IMR-90 (cell line): Measurements from ENCODE around the gene PIGN.

Source experiments
- CEBPB ChIP-seq: IDR thresholded peaks from 2 replicates; pipeline ENCODE4 v1.6.1; 2012; ENCODE audit warnings: low read depth, low read length, improper control_type of control experiment
- CHD1 ChIP-seq: IDR thresholded peaks from 2 replicates; pipeline ENCODE4 v1.6.1; 2012; ENCODE audit warnings: low read depth, low read length, improper control_type of control experiment
- FOS ChIP-seq: fragments of 150-350 bp; IDR thresholded peaks from 2 replicates; pipeline ENCODE4 v1.6.1; 2016; ENCODE audit warnings: low read depth, low read length
- NFE2L2 ChIP-seq: fragments of 150-350 bp; IDR thresholded peaks from 2 replicates; pipeline ENCODE4 v1.6.1; 2016; ENCODE audit warnings: low read depth, mild to moderate bottlenecking, low read length
- POLR2A ChIP-seq: IDR thresholded peaks from 2 replicates; pipeline ENCODE4 v1.6.1; 2012; ENCODE audit warnings: mild to moderate bottlenecking, low read depth, low read length
- RAD21 ChIP-seq: IDR thresholded peaks from 2 replicates; pipeline ENCODE4 v1.6.1; 2012; ENCODE audit warnings: low read length, improper control_type of control experiment
- RCOR1 ChIP-seq: IDR thresholded peaks from 2 replicates; pipeline ENCODE4 v1.6.1; 2012; ENCODE audit warnings: mild to moderate bottlenecking, low read length, improper control_type of control experiment; ENCODE audit not compliant: insufficient replicate concordance
- USF2 ChIP-seq: fragments of 150-350 bp; IDR thresholded peaks from 2 replicates; pipeline ENCODE4 v1.6.1; 2017; ENCODE audit warnings: mild to moderate bottlenecking, antibody characterized with exemption, low read length, low read depth
- TF ChIP-seq, protein P1 (sequence below): conservative IDR thresholded peaks from 2 replicates; pipeline ENCODE4 v1.5.1; 2012; ENCODE audit warnings: mild to moderate bottlenecking, low read depth, low read length, improper control_type of control experiment

DNA sequence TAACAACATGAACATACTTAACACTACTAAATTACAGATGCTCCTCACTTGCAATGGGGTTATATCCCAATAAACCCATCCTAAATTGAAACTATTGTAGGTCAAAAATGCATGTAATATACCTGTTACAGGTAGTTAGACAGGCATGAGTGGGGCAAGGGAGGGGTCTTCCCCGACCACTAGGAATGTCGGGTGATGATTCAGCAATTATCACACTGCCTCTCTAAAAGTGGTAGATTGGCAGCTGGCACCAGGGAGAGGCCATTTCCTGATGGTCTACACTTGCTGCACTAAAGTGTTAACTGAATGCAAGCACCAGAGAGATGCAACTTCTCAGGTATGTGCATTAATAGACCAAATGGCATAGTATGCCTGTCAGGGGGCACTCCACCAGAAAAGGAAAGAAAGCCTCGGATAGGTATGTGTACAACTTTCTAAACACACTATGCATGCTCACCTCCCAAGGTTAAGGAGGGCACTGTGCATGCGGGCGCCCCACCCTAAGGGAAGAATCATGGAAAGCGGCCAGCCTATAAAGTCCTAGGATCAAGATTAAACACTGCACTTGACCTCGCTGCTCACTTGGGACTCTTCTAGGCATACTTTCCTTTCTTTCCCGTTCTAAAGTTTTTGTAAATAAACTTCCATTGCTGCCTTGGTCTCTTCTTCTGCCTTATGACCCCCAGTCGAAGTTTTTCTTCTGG lies 35.6 kb downstream of the PIGN start:
- TF ChIP-seq RCOR1 = no peak
- TF ChIP-seq, protein P1, sequence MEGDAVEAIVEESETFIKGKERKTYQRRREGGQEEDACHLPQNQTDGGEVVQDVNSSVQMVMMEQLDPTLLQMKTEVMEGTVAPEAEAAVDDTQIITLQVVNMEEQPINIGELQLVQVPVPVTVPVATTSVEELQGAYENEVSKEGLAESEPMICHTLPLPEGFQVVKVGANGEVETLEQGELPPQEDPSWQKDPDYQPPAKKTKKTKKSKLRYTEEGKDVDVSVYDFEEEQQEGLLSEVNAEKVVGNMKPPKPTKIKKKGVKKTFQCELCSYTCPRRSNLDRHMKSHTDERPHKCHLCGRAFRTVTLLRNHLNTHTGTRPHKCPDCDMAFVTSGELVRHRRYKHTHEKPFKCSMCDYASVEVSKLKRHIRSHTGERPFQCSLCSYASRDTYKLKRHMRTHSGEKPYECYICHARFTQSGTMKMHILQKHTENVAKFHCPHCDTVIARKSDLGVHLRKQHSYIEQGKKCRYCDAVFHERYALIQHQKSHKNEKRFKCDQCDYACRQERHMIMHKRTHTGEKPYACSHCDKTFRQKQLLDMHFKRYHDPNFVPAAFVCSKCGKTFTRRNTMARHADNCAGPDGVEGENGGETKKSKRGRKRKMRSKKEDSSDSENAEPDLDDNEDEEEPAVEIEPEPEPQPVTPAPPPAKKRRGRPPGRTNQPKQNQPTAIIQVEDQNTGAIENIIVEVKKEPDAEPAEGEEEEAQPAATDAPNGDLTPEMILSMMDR = no peak
- no peak for TF ChIP-seq POLR2A
- TF ChIP-seq CEBPB = no peak
- no peak for TF ChIP-seq NFE2L2
- TF ChIP-seq RAD21 = no peak
- TF ChIP-seq CHD1 = no peak
- TF ChIP-seq USF2 = no peak
- TF ChIP-seq FOS = no peak
